Measurements from ENCODE around the gene ANAPC15.

DNA sequence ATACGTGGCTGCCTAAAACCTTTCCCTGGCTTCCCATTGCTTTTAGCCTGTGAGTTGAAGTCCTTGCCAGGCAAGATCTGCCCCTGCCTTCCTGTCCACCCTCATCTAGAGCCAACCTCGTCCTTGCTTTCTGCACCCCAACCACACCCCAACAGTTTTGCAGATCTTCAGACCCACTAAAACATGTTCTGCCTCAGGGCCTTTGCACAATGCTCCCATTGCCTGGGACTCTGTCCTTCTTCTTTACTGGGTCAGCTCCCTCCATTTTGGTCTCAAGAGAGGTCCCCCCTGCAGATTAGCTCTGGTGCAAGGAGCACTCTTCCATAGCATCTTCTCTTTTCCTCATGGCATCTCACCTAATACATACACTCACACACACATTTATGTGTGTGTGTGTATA is 8.4 kb upstream of the ANAPC15 start:
- TF ChIP-seq, protein P1, sequence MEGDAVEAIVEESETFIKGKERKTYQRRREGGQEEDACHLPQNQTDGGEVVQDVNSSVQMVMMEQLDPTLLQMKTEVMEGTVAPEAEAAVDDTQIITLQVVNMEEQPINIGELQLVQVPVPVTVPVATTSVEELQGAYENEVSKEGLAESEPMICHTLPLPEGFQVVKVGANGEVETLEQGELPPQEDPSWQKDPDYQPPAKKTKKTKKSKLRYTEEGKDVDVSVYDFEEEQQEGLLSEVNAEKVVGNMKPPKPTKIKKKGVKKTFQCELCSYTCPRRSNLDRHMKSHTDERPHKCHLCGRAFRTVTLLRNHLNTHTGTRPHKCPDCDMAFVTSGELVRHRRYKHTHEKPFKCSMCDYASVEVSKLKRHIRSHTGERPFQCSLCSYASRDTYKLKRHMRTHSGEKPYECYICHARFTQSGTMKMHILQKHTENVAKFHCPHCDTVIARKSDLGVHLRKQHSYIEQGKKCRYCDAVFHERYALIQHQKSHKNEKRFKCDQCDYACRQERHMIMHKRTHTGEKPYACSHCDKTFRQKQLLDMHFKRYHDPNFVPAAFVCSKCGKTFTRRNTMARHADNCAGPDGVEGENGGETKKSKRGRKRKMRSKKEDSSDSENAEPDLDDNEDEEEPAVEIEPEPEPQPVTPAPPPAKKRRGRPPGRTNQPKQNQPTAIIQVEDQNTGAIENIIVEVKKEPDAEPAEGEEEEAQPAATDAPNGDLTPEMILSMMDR (conservative IDR thresholded peaks at IDR 0.05; ENCODE audit: low read depth, low read length) = no peak
- TF ChIP-seq RCOR1 (IDR thresholded peaks at IDR 0.05; ENCODE audit: insufficient replicate concordance, low read length) = no peak
- no peak for TF ChIP-seq CEBPB (IDR thresholded peaks at IDR 0.05; ENCODE audit: low read depth, low read length)
